Anterior cingulate cortex (tissue), 58 donors: ENCODE results near the gene PKD1L1.
A peak's percentile ranks its signal among the peaks of the same experiment; 100 is the strongest.
"Not testable (repeated sequence)": the region's sequence is repeated elsewhere in the genome, so short reads cannot be mapped to it uniquely, and the experiment has no call there.

Experiments
- DNase-seq, 58 donors: peaks; one replicate each; lab custom pipeline; 2025; lab: John Stamatoyannopoulos, UW

Gene PKD1L1

DNA sequence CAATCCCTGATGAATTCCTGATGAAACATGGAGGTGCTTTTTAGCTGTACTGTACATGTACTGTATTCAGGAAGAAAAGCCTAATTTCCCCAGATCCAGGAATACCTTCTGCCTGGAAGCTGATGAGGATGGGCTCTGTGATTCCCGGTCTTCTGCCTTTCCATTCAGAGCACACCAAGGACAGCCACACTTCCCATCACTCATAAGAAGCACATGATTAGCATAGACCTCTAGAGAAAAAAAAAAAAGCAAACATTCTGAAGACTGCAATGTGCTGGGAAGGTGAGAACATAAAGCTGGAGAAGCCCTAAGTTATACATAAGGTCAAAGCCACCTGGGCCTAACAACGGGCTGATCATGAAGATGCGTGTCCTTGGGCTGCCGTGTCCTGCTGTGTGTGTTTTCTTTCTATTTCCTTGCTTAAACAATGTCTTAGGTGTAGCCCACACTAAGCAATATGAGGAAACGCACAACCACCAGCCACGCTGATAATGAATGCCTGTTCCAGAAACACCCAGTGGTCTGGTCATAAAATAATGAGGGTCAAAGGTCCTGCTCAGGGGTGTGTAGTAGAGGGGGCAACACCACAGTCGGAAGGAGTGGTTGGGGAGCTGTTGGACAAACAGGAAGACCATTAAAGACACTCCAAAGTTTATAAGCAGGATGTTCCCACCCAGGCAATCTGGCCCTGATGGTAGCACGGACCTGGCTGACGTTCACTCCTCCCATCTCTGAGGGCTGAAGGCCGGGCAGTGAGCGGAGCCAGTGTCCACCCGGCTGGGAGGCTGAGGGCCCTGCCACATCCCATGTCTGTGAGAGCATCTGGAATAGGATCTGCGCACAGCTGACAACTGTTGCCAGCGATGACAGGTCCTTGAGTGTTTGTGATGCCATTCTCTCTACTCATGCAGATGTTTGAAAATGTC, 7.9 kb downstream of the PKD1L1 start:
- DNase-seq: no peak

DNA sequence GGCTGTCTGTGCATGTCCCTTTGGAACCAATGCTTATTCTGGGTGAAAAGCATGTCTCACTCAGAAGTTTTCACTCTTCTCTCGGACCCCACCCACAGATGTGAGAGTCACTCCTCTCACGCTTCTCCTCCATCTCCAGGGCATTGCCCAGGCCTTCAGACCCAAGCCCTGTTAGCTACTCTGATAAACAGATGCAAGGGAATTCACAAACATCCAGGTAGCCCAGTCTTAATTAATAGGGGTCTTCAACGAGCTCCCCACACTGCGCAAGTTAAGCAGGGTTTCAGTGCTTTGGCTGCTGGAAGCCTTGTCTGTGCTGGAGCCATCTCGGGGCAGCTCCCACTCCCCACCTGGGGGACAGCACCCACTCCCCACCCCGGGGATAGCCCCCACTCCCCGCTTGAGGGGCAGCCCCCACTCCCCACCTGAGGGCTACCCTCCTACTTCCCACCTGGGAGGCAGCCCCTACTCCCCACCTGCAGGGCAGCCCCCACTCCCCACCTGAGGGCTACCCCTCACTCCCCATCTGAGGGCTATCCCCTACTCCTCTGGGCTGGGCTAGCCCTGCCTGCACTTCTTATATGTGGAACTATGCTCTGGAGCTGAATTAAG, 8.7 kb downstream of the PKD1L1 start:
- no peak for DNase-seq

- no peak for DNase-seq
These were observed 9.6 kb downstream of the PKD1L1 start for GRCh38 chr7:47938574-47939165.

DNA sequence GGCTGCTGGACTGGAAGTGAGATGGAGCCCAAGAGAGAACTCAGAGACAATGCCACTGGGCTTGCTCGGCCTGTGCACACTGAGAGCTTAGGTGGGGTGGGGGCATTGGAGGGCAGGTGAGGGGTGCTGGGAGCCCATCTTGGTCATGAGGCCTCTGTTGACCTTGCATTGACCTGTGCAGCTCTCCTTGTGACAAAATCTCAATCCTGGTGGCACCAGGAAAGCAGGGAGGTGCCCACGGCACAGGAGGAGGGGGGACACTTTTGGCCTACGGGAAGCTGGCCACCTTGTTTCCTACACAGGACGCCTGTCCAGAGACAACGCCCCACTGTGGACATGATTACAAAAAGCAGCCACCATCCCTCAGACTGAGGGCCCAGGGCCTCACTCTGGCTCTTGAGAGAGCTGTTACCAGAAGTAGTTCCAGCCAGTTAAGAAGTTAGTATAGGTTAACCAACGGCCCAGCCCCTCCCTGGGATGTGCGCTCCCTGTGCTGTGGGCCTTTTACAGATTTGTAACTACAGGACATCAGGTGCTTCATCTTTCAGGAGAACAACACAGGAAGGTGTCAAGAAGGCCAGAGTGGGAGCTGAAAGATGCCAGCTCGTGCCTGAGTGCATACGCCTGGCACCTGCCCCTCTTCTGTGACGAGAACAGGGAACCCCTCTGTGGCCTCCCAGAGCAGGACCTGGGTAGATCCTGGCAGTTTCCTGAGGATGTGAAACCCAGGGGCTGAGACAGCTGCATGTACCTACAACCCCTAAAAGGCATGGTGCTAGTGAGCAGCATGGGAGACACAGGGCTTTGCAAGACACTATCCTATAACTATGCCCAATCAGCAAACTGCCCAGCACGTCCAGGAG, 10.3 kb downstream of the PKD1L1 start:
- DNase-seq: no peak

DNA sequence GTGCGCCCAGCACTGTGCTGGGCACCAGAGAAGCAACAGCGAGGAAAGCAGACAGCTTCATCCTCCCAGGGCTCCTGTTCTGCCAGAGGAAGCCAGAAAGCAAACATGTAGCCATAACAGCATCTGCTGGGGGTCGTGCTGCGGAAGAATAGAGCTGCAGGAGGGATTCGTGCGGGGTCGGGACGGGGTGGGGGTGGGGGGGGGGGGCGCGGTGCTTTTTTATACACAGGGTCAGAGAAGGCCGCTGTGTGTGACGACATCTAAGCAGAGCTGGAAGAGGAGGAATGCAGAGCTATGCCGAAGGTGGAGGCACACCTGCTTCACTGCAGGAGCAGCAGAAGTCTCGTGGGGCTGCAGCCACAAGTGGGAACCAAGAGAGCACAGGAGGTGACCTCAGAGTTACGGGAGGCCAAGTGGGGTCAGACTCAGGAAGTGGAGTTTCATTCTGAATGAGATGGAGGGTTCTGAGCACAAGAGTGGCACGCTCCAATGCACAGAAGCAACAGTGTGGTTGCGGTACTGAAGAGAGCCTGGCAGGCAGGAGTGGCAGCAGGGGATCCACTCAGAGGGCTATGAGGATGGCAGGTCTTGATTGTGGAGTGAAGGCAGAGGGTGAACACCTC, 11.1 kb downstream of the PKD1L1 start:
- DNase-seq: no peak

DNA sequence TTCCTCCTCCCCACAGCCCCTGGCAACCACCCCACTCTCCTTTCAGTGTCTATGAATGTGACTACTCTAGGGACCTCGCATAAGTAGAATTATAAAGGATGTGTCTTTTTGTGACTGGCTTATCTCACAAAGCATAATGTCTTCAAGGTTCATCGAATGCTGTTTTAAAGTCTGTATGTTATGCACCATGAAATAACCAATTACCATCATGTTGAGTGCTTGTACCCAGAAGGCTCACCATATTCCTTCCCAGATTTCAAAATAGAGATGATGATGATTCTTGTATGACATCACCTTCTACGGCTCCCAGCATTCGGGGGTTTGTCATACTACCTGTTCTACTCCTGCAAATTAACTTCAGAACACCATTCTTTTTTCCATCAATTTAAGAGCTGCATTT, 11.9 kb downstream of the PKD1L1 start:
- DNase-seq: no peak

DNA sequence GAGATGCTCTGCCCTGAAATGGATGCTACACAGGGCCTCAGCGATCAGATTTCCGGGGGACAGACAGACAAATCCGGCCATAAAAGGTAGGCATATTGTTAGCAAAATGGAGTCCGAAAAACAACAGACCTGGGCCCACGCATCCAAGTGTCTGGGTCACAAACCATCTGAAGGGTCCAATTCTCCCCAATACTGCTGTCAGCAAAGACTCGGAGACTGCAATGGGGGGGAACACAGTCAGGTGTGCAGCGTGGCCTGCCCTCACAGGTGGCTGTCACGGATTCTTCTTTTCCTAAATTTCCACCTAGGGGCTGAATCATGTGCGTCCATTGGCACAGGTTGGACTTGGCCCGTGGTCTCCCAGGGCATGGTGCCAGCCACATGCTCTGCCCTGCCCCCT, 12.9 kb downstream of the PKD1L1 start:
- no peak for DNase-seq

DNA sequence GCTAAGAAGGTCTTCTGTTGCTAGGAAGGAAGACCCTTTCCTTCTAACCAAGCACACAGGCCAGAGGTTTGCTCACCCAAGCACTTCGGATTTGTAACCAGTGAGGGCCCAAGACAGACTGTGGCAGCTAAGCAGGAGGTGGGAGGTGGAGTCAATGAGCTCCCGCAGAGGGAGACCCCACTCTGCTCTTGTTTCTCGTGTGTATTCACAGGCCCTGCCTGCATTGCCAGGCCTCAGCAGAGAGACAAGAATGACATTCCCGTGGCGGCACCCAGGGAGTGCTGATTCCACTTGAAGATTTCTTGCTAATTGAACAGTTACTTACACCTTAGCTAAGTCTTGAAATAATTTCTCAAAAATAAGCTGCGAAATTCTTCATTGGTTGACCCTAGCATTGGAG, 13.4 kb downstream of the PKD1L1 start:
- no peak for DNase-seq

- DNase-seq: no peak
These were observed 15.1 kb downstream of the PKD1L1 start for GRCh38 chr7:47933215-47933614.

DNA sequence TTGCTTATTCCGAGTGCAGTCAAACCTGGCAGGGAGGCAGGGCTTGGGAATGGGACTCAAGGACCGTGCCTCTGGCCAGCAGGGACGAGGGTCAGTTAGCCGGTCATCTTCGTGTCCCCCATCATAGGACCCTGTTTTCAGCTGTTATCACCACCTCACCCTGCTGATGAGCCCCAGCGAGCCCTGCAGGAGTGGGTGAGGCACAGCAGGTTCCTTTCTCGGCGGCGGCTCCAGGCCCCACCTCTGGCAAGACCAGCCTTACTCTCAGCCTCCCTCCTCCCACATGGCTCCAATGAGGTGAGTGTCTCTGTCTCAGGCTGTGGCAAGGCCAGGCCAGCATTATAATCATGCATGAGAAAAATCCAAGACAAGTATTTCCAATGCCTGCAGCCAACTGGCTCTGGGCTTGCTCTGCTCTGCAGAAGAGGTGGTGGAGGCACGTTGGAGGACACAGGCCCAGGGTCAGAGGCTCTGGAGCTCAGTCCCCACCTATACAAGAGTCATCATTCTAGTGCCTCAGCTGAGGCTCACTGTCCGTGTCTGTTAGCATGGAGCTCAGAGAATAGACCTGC, 15.7 kb downstream of the PKD1L1 start:
- DNase-seq: no peak

DNA sequence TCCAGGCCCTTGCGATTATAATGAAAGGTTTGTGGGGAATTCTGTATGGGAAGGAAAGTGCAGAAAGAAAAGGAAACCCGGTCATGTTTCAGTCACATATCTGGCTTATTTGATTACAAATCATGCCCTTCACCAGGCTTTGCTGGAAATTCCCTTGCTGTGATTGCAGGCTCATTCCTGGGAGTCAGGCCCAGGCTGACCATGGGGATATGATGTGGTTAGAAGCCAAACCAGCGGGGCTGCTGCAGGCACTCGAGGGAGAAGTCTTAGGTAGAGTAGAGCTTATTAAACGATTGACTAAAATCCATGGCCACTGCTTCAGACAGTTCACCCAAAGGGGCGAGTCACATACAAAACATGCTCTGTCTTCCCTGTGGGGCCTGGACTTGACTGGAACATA, 16.2 kb downstream of the PKD1L1 start:
- no peak for DNase-seq

GRCh38 chr7:47931005-47932004, 17.0 kb downstream of the PKD1L1 start:
- peak in 2 of 58 donors; percentile 3 to 6 for DNase-seq

- no peak for DNase-seq
These were observed 24.0 kb downstream of the PKD1L1 start for GRCh38 chr7:47924266-47924665.

DNA sequence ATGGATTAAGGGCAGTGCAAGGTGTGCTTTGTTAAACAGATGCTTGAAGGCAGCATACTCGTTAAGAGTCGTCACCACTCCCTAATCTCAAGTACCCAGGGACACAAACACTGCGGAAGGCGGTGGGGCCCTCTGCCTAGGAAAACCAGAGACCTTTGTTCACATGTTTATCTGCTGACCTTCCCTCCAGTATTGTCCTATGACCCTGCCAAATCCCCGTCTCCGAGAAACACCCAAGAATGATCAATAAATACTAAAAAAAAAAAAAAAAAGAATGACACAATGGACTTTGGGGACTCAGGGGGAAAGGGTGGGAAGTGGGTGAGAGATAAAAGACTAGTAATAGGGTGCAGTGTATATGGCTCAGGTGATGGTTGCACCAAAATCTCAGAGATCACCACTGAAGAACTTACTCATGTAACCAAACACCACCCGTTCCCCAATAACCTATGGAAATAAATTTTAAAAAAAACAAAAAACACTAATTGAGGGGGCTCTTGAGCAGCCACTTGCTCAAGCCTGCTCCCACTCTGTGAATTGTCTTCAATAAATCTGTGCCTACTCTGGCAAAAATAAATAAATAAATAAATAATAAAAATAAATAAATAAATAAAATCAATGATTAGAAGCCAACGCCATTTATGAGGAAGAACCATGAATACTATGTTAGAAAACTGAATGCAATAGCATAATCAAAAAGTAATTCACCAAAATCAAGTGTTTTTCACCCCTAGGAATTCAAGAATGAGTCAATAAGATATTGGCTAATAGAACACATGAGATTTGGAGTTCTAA, 25.0 kb downstream of the PKD1L1 start:
- not testable (repeated sequence) for DNase-seq

DNA sequence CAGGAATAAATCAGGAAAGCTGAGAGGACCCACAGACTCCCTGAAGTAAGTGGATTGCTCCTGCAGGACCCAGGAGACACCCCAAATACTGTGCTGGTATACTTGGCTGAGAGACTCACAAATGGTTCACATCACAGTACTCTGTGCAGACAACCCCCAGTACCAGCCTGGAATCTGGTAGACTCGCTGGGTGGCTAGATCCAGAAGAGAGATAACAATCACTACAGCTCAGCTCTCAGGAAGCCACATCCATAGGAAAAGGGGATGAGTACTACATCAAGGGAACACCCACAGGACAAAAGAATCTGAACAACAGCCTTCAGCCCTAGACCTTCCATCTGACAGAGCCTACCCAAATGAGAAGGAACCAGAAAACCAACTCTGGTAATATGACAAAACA, 31.8 kb downstream of the PKD1L1 start:
- not testable (repeated sequence) for DNase-seq

DNA sequence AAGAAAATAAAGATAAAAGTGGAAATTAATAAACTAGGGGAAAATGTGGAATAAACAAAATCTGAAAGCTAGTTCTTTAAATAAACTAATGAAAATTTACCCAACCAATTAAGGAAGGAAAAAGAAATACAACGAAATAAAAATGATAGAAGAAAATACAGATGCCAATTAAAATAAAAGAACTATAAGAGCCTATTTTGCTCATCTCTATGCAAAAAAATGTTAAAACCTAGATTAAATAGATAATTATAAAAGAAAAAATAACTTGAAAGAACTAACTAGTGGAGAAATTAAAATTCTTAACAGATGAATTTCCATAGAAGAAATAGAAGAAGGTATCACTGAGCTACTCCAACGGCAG, 32.7 kb downstream of the PKD1L1 start:
- no peak for DNase-seq

DNA sequence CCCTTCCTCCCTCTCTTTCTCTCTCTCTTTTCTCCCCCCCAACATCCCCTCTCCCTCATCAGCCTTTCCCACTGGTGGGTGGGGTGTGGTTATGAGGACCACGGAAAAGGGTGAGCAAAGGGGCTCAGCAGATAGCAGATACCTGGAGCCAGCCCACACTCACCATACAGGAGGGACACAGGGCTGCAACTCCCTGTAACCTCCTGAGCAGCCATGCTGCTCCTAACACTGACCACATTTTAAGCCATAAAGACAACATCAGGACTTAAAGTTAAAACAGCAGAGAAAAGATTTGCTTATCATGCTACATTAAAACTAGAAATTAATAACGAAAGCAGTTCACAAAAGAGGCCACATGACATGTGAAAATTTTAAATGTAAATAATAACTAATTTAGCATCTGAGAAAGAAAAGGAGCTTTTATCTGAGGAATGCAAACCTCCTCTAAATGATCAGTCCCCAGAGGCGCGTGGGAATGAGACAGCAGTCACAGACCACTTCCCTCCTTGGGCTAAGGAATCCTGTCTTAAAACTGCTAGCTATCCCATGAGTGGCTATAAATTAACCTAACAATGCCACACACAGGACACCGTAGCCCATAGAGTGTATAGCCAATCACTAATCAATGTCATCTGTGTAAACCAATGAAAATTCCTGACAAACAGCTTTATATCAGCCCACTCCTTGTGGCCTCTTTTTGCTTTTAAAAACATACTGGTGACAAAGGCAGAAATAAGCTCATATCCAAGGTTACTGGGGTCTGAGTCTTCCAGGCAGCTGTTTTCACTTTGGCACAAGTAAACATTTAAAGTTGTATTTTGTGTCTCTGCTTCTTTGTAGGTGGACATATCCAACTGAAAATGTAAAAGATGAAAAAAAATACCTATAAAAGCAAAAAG, 33.3 kb downstream of the PKD1L1 start:
- DNase-seq: no peak
